Measurements from ENCODE around the gene C1QTNF8.

GRCh38 chr16:1042049-1042744 is 53.8 kb downstream of the C1QTNF8 start:
- TF ChIP-seq POLR2A (IDR thresholded peaks at IDR 0.05; ENCODE audit: low read length) (no peak), KDM5A (IDR thresholded peaks at IDR 0.05) (no peak), ZFP36 (IDR thresholded peaks at IDR 0.05; ENCODE audit: borderline replicate concordance, partially characterized antibody) (peak; percentile 57), PHF8 (IDR thresholded peaks at IDR 0.05; ENCODE audit: borderline replicate concordance, low read depth) (no peak), CHD2 (IDR thresholded peaks at IDR 0.05; ENCODE audit: low read length, partially characterized antibody) (no peak), CHD4 (IDR thresholded peaks at IDR 0.05; ENCODE audit: borderline replicate concordance) (no peak), NFE2L2 (conservative IDR thresholded peaks at IDR 0.05; ENCODE audit: low read length) (no peak), MYC (IDR thresholded peaks at IDR 0.05; ENCODE audit: borderline replicate concordance, low read length) (no peak), ZNF302 (CRISPR knock-in tag; IDR thresholded peaks at IDR 0.05) (no peak)
- TF ChIP-seq, protein P1, sequence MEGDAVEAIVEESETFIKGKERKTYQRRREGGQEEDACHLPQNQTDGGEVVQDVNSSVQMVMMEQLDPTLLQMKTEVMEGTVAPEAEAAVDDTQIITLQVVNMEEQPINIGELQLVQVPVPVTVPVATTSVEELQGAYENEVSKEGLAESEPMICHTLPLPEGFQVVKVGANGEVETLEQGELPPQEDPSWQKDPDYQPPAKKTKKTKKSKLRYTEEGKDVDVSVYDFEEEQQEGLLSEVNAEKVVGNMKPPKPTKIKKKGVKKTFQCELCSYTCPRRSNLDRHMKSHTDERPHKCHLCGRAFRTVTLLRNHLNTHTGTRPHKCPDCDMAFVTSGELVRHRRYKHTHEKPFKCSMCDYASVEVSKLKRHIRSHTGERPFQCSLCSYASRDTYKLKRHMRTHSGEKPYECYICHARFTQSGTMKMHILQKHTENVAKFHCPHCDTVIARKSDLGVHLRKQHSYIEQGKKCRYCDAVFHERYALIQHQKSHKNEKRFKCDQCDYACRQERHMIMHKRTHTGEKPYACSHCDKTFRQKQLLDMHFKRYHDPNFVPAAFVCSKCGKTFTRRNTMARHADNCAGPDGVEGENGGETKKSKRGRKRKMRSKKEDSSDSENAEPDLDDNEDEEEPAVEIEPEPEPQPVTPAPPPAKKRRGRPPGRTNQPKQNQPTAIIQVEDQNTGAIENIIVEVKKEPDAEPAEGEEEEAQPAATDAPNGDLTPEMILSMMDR (IDR thresholded peaks at IDR 0.05): no peak
- TF ChIP-seq, protein P2, sequence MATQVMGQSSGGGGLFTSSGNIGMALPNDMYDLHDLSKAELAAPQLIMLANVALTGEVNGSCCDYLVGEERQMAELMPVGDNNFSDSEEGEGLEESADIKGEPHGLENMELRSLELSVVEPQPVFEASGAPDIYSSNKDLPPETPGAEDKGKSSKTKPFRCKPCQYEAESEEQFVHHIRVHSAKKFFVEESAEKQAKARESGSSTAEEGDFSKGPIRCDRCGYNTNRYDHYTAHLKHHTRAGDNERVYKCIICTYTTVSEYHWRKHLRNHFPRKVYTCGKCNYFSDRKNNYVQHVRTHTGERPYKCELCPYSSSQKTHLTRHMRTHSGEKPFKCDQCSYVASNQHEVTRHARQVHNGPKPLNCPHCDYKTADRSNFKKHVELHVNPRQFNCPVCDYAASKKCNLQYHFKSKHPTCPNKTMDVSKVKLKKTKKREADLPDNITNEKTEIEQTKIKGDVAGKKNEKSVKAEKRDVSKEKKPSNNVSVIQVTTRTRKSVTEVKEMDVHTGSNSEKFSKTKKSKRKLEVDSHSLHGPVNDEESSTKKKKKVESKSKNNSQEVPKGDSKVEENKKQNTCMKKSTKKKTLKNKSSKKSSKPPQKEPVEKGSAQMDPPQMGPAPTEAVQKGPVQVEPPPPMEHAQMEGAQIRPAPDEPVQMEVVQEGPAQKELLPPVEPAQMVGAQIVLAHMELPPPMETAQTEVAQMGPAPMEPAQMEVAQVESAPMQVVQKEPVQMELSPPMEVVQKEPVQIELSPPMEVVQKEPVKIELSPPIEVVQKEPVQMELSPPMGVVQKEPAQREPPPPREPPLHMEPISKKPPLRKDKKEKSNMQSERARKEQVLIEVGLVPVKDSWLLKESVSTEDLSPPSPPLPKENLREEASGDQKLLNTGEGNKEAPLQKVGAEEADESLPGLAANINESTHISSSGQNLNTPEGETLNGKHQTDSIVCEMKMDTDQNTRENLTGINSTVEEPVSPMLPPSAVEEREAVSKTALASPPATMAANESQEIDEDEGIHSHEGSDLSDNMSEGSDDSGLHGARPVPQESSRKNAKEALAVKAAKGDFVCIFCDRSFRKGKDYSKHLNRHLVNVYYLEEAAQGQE (IDR thresholded peaks at IDR 0.05): no peak

All from A549 (cell line).